HG02885 (cell line): ENCODE measurements around the gene ZNF30.
"Not testable (repeated sequence)": the region's sequence is repeated elsewhere in the genome, so short reads cannot be mapped to it uniquely, and the experiment has no call there.

ENCODE experiments used
- ATAC-seq: cut with Tn5 transposase; IDR thresholded peaks from one replicate; pipeline ENCODE4 v1.9.1; 2021; ENCODE audit warnings: mild to moderate bottlenecking; ENCODE audit not compliant: unreplicated experiment, poor library complexity

The ZNF30 gene

DNA sequence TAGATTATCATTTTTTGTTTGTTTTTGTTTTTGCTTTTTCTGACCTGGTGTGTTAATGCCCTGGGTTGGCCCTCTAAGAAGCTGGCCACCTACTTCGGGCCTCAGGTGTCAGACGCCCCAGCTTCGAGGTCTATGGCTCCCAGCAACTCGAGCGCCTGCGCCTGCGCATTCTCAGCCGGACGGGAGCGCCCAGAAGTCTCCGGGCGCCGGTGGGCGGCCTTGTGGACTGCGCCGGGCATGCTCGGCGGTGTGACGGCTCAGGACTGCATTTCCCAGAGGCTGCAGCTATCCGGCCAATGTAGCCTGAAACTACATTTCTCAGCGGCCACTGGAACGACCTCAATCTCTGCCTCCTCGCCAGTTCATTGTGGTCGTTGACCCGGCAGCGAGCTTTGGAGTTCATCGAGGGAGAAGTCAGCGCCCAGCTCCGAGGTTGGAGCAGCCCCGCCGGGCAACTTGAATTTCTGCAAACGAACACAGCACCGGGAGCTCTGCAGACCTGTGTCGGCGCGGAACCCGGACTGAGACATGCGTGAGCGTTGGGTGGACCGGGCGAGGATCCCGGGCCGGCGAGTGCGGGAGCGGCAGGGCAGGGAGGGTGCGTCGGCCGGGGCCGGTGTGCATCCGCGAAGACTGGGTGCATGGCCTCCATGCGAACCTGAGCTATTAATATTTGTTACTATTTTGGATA, at the start of gene ZNF30:
TSS of gene ZNF30 (plus strand) at position 219 of the 691 bp plus-strand sequence. CDS start 3,045 bp downstream, outside the sequence.
- peak; percentile 96 for ATAC-seq

DNA sequence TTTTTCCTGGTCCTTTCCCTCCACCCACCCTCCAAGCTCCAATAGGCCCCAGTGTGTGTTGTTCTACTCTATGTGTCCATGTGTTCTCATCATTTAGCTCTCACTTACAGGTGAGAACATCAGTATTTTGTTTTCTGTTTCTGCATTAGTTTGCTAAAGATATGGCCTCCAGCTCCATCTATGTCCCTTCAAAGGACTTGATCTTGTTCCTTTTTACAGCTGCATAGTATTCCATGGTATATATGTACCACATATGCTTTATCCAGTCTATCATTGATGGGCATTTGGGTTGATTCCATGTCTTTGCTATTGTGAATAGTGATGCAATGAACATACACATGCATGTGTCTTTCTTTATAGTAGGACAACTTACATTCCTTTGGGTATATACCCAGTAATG, 47.1 kb upstream of the ZNF30 start:
- no peak for ATAC-seq

DNA sequence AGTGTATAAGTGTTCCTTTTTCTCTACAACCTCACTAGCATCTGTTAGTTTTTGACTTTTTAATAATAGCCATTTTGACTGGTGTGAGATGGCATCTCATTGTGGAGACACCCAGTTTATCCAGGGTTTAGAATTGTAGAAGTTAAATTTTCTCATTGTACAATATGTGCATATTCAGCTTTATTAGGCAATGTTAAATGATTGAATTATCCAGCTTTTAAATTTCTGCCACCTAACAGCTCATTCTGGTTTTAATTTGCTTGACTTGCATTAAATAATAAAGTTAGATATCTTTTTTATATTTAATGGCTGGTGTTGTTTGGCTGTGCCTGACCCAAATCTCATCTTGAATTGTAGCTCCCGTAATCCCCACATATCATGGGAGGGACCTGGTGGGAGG, 46.7 kb upstream of the ZNF30 start:
- ATAC-seq, result no peak

DNA sequence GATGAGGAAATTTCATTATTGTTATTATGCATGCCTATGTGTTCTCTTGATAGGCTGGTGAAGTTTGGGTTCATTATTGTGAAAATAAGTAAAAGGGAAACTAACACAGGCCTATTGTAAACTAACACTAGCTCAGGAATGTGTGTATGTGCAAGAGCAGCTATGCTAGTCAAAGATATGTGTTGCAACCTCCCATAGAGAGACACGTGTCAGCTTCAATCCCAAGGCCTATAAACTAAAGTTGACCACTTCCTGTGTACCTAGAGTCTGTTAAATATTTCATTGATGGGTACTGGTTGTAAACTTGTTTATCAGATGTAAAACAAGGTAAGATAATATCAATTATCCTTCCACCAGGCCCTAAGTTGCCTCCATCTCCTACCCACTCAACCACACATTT, 44.7 kb upstream of the ZNF30 start:
- ATAC-seq, result no peak

DNA sequence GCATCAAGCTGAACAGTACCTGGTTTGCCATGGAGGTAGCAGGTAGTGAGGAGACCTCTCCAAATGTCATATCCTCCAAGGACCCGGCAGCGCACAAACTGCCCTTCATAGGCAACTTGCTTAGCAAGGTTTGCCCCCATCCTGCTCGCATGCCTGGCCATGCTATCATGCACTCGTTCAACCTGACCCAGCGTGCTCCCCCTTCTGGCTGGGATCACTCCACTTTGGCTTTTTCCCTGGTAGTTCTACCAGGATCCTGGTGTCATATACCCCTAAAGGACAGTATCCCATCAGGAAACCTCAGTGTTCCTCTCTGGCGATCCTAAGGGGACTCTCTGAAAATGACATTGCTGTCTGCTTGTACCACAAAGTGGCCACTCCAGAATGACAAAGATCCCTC, 38.6 kb upstream of the ZNF30 start:
- no peak for ATAC-seq

DNA sequence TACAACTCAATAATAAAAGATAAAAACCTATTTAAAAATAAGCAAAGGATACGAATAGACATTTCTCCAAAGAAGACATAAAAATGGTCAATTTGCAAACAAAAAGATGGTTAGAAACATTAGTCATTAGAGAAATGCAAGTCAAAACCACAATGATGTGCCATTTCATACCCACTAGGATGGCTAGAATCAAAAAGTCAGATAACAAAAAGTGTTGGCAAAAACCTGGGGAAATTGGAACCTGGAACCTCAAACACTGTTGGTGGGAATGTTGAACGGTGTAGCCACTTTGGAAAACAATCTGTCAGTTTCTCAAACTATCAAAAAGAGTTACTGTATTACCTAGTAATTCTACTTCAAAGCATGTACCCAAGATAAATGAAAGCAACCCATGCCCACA, 26.5 kb upstream of the ZNF30 start:
- no peak for ATAC-seq

DNA sequence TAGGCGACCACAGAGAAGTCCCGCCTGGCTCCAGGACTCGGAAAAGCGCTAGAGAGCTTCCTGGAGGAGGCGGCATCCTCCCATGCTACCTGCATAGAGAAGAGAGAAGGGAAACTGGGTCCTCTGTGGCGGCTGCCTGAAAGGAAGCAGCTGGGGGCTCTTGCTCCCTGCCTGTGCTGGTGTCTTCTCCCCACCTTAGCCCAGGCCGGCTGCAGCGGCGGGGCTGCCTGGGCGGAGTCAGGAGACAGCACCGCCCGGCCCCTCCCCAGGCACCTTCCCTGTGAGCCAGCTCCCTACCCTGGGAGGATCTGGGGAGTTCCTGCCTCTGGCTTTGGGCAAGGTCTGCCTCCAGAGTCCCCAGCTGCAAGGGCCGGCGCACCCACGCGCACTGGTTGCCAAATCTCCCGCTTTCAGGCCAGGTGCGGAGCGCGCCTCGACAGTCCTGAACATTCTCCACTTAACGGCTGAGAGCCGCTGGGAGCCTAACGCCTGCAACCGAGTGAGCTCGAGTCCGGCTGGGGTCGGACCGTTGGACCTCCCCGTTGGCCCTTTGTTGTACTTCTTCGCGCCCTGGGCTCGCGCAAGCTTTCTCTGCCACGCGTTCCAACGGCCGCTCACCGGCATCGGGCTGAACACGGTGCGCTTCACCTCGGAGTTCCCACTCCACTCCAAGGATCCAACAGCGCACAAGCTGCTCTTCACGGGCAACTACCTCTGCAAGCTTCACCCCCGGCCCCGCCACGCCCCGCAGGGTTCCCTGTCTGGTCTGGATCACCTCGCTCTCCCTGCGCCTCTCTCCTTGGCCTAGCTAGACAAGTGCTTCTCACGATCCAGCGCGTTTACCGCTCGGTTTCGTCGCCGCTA, 21.8 kb upstream of the ZNF30 start:
- ATAC-seq, result no peak

DNA sequence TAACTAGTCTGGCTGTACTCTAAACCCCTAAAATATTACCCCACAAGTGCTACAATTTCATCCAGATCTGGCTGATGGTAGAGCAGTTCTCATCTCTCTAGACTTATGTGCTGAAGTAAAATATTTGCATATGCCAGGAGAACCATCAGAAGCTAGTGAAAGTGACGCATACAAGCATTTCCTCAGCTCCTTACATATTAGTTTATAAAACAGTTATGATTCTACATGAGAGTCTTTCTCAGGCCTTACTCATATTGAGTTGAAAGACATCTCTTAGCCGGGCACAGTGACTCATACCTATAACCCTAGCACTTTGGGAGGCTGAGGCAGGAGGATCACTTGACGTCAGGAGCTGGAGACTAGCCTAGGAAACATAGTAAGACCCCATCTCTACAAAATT, 15.9 kb upstream of the ZNF30 start:
- ATAC-seq, result no peak

DNA sequence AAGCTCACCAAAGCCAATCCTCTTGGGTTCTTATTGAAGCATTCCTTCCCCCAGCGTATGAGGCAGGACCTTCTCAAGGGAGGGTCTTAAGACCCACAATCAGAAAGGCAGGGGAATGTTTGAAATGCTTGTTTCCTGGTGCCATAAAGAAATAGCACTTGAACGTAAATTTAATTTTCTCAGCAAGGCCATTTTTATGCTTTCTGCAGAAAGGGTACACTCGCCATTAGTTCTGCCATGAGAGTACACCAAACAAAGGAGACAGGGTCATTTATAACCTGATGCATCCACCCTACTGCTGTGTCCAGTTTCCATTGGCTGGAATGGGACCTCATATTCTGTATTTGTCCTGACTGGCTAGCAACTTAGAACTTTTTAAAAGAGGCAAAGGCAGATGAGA, 9.6 kb upstream of the ZNF30 start:
- not testable (repeated sequence) for ATAC-seq

DNA sequence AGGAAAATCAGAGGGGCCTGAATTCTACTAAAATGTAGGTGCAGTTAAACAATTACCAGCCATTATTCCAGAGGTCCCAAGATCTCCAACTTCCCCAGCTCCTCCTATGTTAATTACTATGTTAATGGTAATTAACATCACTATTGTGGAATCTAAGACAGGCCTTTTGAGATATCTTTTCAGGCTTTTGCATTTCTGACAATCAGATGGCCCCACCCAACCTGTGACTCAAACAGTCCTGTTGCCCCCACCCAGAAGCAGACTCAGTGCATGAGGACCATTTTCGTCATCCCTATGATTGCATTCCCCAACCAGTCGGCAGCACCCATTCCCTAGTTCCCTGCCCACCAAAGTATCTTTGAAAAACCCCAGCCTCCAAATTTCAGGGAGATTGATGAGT, 8.5 kb upstream of the ZNF30 start:
- ATAC-seq, result no peak

DNA sequence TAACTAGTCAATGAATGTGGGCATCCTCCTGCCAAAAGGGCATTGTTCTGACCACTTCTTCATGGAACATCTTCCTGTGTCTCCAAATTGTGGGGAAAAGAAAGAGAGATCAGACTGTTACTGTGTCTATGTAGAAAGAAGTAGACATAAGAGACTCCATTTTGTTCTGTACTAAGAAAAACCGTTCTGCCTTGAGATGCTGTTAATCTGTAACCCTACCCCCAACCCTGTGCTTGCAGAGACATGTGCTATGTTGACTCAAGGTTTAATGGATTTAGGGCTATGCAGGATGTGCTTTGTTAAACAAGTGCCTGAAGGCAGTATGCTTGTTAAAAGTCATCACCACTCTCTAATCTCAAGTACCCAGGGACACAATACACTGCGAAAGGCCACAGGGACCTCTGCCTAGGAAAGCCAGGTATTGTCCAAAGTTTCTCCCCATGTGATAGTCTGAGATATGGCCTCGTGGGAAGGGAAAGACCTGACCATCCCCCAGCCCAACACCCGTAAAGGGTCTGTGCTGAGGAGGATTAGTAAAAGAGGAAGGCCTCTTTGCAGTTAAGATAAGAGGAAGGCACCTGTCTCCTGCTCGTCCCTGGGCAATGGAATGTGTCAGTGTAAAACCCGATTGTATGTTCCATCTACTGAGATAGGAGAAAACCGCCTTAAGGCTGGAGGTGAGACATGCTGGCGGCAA, 6.5 kb upstream of the ZNF30 start:
- ATAC-seq, result not testable (repeated sequence)

DNA sequence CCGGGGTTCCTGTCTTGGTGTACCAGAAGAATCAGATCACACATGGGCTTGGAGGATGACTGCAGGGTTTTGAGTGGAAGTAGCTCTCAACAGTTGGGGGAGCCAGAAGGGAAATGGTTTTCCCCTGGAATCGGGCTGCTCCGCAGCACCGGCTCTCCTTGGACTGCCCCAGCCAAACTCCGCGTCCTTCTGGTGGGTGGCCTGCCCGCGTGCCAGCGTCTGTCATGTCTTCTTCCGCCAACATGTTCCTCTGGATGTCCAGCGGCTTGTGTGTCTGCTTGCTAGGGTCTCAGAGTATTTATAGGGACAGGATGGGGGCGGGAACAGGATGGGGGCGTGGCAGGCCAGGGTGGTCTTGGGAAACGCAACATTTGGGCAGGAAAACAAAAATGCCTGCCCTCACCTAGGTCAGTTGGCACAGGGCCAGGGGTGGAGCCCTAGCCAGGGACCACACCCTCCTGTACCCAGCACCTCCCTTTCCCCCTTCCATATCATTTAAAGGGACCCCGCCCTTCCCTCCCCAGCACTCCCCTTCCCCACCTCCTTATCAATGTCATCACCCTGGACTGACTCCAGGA, 1.3 kb upstream of the ZNF30 start:
- no peak for ATAC-seq

DNA sequence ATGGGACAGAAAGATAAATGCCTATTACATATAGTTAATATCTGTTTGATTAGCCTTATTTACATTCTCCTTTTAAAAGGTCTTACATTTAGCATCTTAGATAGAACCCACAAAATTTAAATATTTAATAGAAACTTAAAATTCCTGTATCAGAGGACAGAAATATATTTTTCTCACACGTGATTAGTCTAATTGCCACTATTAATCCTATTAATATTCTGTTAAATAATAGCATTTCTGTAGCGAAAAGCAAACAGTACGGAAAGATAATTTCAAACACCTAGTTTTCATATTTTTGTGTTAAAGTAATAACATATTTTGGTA, 380 bp upstream of the ZNF30 start:
- ATAC-seq, result no peak

DNA sequence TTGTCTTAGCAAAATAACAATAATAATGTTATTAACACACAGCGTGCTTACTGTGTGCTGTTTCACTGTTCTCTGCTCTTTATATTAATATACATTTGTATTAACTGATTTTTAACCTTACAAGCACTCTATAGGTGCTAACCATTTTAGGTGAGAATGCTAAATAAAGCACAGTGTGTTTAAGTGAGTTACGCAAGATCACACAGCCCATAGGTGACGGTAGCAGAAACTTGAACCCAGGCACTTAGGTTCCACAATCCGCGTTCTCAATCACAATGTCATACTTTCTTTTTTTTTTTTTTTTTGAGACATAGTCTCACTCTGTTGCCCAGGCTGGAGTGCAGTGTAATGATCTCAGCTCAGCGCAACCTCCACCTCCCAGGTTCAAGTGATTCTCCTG, 5.8 kb downstream of the ZNF30 start:
- ATAC-seq, result no peak

DNA sequence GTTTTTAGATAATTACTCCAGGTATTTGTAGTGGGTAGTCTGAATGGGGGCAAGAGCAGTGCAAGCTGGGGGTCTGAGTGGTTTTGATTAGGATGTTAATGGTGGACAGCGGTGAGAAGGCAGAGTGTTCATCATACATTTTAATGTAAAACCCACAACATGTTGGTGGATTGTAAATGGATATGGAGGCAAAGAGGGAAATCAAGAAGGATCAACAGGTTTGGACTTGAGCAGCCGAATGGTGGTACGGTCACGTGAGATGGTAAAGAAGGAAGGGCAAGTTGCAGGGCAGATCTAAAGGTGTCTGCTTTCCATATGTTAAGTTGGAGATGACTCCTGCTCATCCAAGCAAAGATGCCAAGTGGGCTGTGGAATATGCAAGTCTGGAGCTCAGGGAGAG, 9.5 kb downstream of the ZNF30 start:
- ATAC-seq, result no peak

DNA sequence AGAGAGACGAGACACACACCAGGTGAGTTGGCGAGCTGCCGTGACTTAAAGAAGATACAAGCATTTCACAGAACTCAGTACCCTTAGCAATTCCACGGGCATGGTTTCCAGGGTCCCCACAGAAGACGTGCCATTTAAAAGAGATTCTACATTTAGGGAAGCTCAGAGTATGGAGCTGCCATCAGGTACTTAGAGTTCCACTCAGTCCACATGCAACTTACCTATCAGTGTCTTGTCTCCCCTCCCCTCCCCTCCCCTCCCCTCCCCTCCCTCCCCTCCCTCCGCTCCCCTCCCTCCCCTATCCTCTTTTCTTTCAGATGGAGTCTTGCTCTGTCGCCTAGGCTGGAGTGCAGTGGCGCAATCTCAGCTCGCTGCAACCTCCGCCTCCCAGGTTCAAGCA, 12.2 kb downstream of the ZNF30 start:
- no peak for ATAC-seq

DNA sequence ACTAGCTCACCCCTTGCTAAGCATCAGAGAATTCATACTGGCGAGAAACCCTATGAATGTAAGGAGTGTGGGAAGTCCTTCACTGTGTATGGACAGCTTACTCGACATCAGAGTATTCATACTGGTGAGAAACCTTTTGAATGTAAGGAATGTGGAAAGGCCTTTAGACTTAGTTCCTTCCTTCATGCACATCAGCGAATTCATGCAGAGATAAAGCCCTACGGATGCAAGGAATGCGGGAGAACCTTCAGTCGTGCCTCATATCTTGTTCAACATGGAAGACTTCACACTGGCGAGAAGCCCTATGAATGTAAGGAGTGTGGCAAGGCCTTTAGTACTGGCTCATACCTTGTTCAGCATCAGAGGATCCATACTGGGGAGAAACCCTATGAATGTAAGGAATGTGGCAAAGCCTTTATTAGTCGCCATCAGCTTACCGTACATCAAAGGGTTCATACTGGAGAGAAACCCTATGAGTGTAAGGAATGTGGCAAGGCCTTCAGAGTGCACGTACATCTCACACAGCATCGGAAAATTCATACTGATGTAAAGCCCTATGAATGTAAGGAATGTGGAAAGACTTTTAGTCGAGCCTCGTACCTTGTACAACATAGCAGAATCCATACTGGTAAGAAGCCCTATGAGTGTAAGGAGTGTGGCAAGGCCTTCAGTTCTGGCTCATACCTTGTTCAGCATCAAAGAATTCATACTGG, 17.3 kb downstream of the ZNF30 start:
- no peak for ATAC-seq

DNA sequence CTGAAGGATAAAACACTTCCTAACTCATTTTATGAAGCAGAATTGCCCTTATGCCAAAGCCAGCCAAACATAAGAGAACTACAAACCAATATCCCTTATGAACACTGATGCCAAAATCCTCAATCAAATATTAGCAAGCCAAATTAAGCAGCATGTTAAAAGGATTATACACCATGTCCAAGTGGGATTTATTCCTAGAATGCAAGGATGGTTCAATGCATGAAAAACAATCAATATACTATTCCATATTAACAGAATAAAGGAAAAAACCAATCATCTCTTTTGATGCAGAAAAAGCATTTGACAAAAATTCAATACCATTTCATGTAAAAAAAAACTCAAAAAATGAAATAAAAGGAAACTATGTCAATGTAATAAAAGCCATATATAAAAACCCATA, 26.4 kb downstream of the ZNF30 start:
- no peak for ATAC-seq

DNA sequence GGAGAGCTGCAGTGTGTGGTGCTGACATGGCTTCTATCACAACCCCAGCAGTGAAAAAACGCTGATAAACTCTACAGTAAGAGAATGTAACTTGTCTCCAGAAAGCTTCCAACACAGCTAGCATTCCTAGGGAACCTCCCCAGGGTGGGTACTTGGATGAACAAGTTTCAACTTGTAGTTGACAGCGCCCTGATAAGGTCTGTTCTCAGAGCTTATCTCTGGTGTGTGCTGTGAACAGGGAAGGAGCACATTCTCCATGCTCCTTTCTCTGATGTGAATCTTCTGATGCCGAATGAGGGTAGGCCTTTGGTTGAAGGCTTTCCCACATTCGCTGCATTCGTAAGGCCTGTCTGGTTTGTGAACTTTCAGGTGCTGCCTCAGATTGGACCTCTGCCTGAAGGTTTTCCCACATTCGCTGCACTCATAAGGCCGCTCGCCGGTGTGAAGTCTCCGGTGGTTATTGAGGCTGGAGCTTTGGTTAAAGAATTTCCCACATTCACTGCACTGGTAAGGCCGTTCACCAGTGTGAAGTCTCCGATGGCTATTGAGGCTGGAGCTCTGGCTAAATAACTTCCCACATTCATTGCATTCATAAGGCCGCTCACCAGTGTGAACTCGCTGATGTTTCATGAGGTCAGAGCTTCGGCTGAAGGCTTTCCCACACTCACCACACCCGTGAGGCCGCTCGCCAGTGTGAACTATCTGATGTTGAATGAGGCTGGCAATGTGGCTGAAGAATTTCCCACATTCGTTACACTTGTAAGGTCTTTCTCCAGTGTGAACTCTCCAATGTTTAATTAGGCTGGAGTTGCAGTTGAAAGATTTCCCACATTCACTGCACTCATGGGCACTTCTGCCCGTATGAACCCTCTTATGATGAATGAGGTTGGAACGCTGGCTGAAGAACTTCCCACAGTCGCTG, 31.4 kb downstream of the ZNF30 start:
- ATAC-seq, result no peak
